GM06990 (cell line): Measurements from ENCODE around the gene CAMKMT.

Source experiments
- DNase-seq: peaks from one replicate; pipeline ENCODE4 v3.0.0-alpha.2; 2011; ENCODE audit not compliant: insufficient read length; ENCODE audit errors: extremely low read depth
- H3K27me3 ChIP-seq: replicated peaks from 2 replicates; pipeline ENCODE4 v1.6.0; 2011; ENCODE audit warnings: low read length; ENCODE audit not compliant: control insufficient read depth, insufficient read depth
- H3K36me3 ChIP-seq: 2 replicates; pipeline ENCODE4 v1.5.1; 2011; ENCODE audit warnings: low read length; ENCODE audit not compliant: control insufficient read depth, insufficient read depth
- H3K4me3 ChIP-seq: replicated peaks from 2 replicates; pipeline ENCODE4 v1.5.1; 2011; ENCODE audit warnings: low read depth, mild to moderate bottlenecking, control low read depth, low read length
- TF ChIP-seq, protein P1 (sequence below): IDR thresholded peaks from 2 replicates; pipeline ENCODE4 v1.5.1; 2011; ENCODE audit warnings: low read length, control low read depth, mild to moderate bottlenecking, inconsistent platforms; ENCODE audit not compliant: insufficient read depth, poor library complexity, severe bottlenecking

CAMKMT gene

DNA sequence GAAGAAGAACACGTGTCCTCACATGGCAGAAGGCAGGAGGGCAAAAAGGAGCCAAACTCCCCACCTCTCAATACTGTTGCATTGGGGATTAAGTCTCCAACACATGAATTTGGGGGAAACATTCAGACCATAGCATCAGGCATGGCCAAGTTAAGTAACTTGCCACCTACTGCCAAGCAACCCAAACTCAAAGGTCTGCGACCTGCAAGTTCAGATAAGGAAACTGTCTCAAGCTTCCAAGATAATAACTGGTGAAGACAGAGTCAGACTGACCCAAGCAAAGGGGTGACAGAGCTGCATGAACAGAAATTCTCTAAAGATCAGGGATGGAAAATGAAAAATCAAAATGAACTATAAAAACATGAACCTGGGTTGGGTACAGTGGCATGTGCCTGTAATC, 391.0 kb downstream of the CAMKMT start:
- H3K36me3 ChIP-seq, result no peaks in the 10 kb centered on the region
- no peak for DNase-seq
- no peaks in the 10 kb centered on the region for H3K27me3 ChIP-seq
- TF ChIP-seq, protein P1, sequence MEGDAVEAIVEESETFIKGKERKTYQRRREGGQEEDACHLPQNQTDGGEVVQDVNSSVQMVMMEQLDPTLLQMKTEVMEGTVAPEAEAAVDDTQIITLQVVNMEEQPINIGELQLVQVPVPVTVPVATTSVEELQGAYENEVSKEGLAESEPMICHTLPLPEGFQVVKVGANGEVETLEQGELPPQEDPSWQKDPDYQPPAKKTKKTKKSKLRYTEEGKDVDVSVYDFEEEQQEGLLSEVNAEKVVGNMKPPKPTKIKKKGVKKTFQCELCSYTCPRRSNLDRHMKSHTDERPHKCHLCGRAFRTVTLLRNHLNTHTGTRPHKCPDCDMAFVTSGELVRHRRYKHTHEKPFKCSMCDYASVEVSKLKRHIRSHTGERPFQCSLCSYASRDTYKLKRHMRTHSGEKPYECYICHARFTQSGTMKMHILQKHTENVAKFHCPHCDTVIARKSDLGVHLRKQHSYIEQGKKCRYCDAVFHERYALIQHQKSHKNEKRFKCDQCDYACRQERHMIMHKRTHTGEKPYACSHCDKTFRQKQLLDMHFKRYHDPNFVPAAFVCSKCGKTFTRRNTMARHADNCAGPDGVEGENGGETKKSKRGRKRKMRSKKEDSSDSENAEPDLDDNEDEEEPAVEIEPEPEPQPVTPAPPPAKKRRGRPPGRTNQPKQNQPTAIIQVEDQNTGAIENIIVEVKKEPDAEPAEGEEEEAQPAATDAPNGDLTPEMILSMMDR, result no peak
- no peak overlapping the region for H3K4me3 ChIP-seq

DNA sequence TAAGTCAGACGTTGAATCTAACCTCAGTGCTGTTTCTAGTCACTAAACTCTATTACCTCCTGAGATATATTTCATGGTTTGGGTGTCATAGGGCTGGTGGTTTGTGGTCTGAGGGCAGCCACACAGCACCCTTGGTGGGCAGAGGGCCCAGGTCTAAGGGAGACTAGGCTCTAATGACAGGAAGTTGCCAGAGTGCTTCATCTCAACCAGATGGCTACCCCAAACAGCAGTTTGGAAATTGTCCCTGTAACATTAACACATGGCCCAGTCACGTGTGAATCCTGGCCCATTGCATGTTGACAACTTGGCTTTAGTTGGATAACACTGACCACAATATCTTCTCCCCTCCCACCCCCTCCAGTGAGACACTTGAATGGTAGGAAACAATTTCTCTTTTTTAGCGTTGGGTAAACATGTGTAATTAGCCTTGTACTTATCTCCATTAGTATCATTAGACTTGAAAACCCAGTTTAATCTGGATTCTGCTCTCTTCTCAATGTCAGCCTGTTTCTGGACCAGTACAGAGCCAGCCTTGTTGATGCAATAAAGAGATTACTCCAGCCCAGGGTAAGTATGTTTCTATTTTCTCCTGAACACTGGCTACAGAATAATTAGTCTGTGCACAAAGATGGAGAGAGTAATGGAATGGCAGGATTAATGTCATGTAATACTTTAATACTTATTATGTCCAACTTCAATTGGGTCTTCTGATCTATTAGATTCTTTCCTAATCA, 392.0 kb downstream of the CAMKMT start:
- no peak overlapping the region for H3K4me3 ChIP-seq
- H3K36me3 ChIP-seq, result no peaks in the 10 kb centered on the region
- no peaks in the 10 kb centered on the region for H3K27me3 ChIP-seq
- DNase-seq, result peak; percentile 57
- TF ChIP-seq, protein P1, result no peak

DNA sequence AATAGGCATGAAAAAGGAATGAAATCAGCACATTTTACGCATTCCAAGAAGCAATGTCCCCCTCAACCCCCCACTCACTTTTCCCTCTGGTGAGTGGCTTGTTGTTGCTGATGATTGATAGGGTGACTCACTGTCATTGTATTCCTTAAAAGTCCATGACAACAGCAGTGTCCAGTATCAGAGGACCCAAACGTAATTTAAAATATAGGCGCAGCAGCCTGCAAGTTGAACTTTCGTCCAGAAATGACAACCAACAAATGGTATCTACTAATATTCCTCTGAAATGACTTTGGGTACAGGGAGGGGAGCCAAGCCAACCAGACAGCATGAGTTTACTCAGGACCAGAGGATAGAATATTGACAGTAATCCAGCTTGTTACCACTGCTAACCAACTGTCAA, 396.8 kb downstream of the CAMKMT start:
- H3K36me3 ChIP-seq, result no peaks in the 10 kb centered on the region
- DNase-seq, result no peak
- H3K27me3 ChIP-seq, result no peaks in the 10 kb centered on the region
- no peak overlapping the region for H3K4me3 ChIP-seq
- TF ChIP-seq, protein P1, result no peak

DNA sequence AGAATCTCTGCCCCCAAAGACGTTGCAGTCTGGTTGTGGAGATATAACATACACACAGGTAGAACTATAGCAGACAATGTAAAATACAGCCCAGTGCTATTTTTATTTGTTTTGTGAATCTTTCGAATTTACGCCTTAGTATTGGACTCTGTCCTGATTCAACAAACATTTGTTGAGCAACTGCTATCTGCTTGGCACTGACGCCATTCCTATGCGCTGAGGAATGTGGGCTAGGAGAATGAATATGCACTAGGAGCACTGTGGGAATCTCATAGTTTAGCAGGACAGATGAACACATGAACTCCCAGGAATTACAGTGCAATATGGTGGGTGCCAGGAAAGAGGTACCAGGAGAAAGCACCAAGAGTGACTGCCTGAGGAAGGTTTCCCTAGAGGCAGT, 398.1 kb downstream of the CAMKMT start:
- no peak overlapping the region for H3K4me3 ChIP-seq
- H3K36me3 ChIP-seq, result no peaks in the 10 kb centered on the region
- DNase-seq, result no peak
- no peaks in the 10 kb centered on the region for H3K27me3 ChIP-seq
- TF ChIP-seq, protein P1, result no peak

DNA sequence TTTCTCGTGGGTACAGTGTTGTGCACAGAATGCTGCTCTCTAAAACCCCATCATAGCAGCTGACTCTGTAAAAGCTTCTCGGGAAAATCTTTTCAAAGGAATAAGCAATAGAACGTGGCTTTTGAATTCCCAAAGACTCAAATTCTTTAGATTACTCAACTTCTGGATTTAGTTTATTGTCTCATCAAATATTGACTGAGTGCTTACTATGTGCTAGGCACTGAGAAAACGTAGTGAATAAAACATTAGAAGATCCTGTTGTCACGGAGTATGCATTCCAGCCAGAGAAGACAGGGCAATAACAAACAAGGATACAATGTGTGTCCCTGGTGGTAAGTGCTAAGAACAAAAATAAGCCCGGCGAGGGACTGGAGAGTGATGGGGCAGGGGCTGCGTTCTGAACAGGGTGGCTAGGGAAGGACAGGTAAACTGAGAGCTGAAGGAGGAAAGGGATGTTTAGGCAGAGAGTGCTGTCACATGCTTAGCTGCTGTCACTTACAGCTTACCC, 401.6 kb downstream of the CAMKMT start:
- no peak overlapping the region for H3K4me3 ChIP-seq
- no peak for DNase-seq
- no peaks in the 10 kb centered on the region for H3K36me3 ChIP-seq
- H3K27me3 ChIP-seq, result no peaks in the 10 kb centered on the region
- TF ChIP-seq, protein P1, result no peak
